K562 (cell line): ENCODE data around the gene STOM.

Source experiments
- ATF6 ChIP-seq: sonication (generic); formaldehyde crosslinking; IDR thresholded peaks from 2 replicates; pipeline ENCODE4 v1.4.0; 2020; ENCODE audit warnings: mild to moderate bottlenecking, missing genetic modification reagents
- CEBPB ChIP-seq: fragments of 450-650 bp; IDR thresholded peaks from 2 replicates; pipeline ENCODE4 v1.6.1; 2016; ENCODE audit warnings: missing genetic modification characterization, missing compliant biosample characterization
- CHD2 ChIP-seq: IDR thresholded peaks from 2 replicates; pipeline ENCODE4 v1.6.1; 2011; ENCODE audit warnings: low read depth, low read length
- CREM ChIP-seq: IDR thresholded peaks from 2 replicates; pipeline ENCODE4 v1.6.1; 2014; ENCODE audit warnings: antibody characterized with exemption, low read depth
- CTCF ChIP-seq, 3 experiments: IDR thresholded peaks in 2 of 3; conservative IDR thresholded peaks in 1 of 3; 2 replicates each; pipeline ENCODE4 v1.5.1; 2011 to 2012; ENCODE audit warnings: low read length in 3 of 3, mild to moderate bottlenecking in 3 of 3, control low read depth in 2 of 3, improper control_type of control experiment in 1 of 3, inconsistent platforms in 1 of 3, low read depth in 1 of 3, mixed read lengths in 1 of 3, moderate library complexity in 1 of 3; ENCODE audit not compliant: insufficient read depth in 2 of 3
- CUX1 ChIP-seq: fragments of 200-800 bp; sonication (Bioruptor generic); IDR thresholded peaks from 2 replicates; pipeline ENCODE4 v1.6.1; 2016; ENCODE audit warnings: missing genetic modification characterization, missing compliant biosample characterization
- ELK1 ChIP-seq: sonication (generic); formaldehyde crosslinking; IDR thresholded peaks from 2 replicates; pipeline ENCODE4 v1.8.1; 2022; ENCODE audit warnings: missing genetic modification reagents
- ESRRA ChIP-seq: fragments of 450-650 bp; IDR thresholded peaks from 2 replicates; pipeline ENCODE4 v1.6.1; 2014; ENCODE audit warnings: low read depth, mild to moderate bottlenecking, moderate library complexity, borderline replicate concordance
- EZH2 ChIP-seq: IDR thresholded peaks from 2 replicates; pipeline ENCODE4 v1.6.1; 2012; ENCODE audit warnings: low read depth, mild to moderate bottlenecking, inconsistent platforms, low read length, borderline replicate concordance
- HIVEP1 ChIP-seq: fragments of 250-450 bp; sonication (Bioruptor Pico); IDR thresholded peaks from 2 replicates; pipeline ENCODE4 v1.4.0; 2020; ENCODE audit warnings: mild to moderate bottlenecking
- MAFF ChIP-seq: IDR thresholded peaks from 2 replicates; pipeline ENCODE4 v1.6.1; 2012; ENCODE audit warnings: low read length, improper control_type of control experiment
- RBM17 ChIP-seq: fragments of 200-400 bp; formaldehyde crosslinking; IDR thresholded peaks from 2 replicates; pipeline ENCODE4 v1.6.1; 2017; ENCODE audit warnings: low read depth, mild to moderate bottlenecking, low read length, borderline replicate concordance
- TRIM28 ChIP-seq: fragments of 450-650 bp; IDR thresholded peaks from 2 replicates; pipeline ENCODE4 v1.6.1; 2017
- YY1 ChIP-seq, 3 experiments: IDR thresholded peaks; 2 replicates each; pipeline ENCODE4 v1.6.1; 2011; ENCODE audit warnings: low read length in 2 of 3, mild to moderate bottlenecking in 2 of 3, moderate library complexity in 2 of 3, borderline replicate concordance in 1 of 3, control low read depth in 1 of 3, low read depth in 1 of 3; ENCODE audit not compliant: insufficient read depth in 3 of 3, insufficient replicate concordance in 2 of 3, control insufficient read depth in 1 of 3, insufficient read length in 1 of 3; ENCODE audit errors: extremely low read depth in 1 of 3

GRCh38 chr9:121354762-121355161 is 15.3 kb downstream of the STOM start:
- TF ChIP-seq CUX1 (no peak), CHD2 (no peak), EZH2 (no peak), CEBPB (no peak), YY1 (IDR thresholded peaks at IDR 0.05; ENCODE audit: borderline replicate concordance in 1 of 3, control insufficient read depth in 1 of 3, extremely low read depth in 1 of 3, insufficient read depth in 3 of 3, insufficient read length in 1 of 3, insufficient replicate concordance in 2 of 3, low read depth in 1 of 3, low read length in 2 of 3) (no peak), MAFF (no peak), ESRRA (no peak), ELK1 (no peak), TRIM28 (no peak), HIVEP1 (CRISPR knock-in tag) (no peak), ATF6 (CRISPR knock-in tag) (no peak), CTCF (IDR thresholded peaks at IDR 0.05 in 2 of 3, conservative IDR thresholded peaks at IDR 0.05 in 1 of 3; ENCODE audit: insufficient read depth in 2 of 3, low read depth in 1 of 3, low read length in 3 of 3) (no peak), CREM (no peak), RBM17 (no peak)
